Psoas muscle (tissue), 8 donors: ENCODE data around the gene KIF13A. TPM values are rescaled to one million over a fixed set of nuclear protein-coding genes. Genes with fewer than 3 reads are reported as not detected.

Experiments used
- ATAC-seq, 4 donors: fragments of 200-7000 bp; cut with Tn5 transposase; one replicate each; pipeline ENCODE4 v1.9.1; 2020; ENCODE audit warnings: moderate library complexity in 3 of 4, mild to moderate bottlenecking in 2 of 4
- DNase-seq, 2 donors: peaks; one replicate each; pipeline ENCODE4 v3.0.0-alpha.2; 2020
- H3K27ac ChIP-seq: fragments of 200-600 bp; one replicate; pipeline ENCODE4 v1.8.0; 2022
- H3K27me3 ChIP-seq, 3 donors: fragments of 200-600 bp in 1 of 3; one replicate each; pipeline versions ENCODE4 v1.6.1 to v1.8.0; 2013 to 2022; ENCODE audit warnings: low read length in 2 of 3, mild to moderate bottlenecking in 2 of 3, moderate library complexity in 1 of 3; ENCODE audit not compliant: insufficient read depth in 3 of 3
- H3K36me3 ChIP-seq, 2 donors: fragments of 200-600 bp in 1 of 2; one replicate each; pipeline versions ENCODE4 v1.6.1 to v1.8.0; 2013 to 2022; ENCODE audit warnings: low read depth in 1 of 2, mild to moderate bottlenecking in 1 of 2, moderate library complexity in 1 of 2; ENCODE audit not compliant: insufficient read depth in 1 of 2
- H3K4me1 ChIP-seq: fragments of 200-600 bp; one replicate; pipeline ENCODE4 v1.8.0; 2022
- H3K4me3 ChIP-seq: fragments of 200-600 bp; one replicate; pipeline ENCODE4 v1.8.0; 2022; ENCODE audit warnings: mild to moderate bottlenecking
- H3K9me3 ChIP-seq: fragments of 200-600 bp; one replicate; pipeline ENCODE4 v1.8.0; 2022
- CTCF ChIP-seq: fragments of 200-600 bp; IDR thresholded peaks from one replicate; pipeline ENCODE4 v1.8.0; 2022; ENCODE audit warnings: antibody characterized with exemption
- WGBS, 3 donors: extraction: QIAGEN DNeasy Blood & Tissue Kit; methylation state at CpG; one replicate each; pipeline versions ENCODE4 v1.1.6 to v1.1.7; 2013; 5-methylcytosine and 5-hydroxymethylcytosine counted together
- intact Hi-C, 2 donors: fragments of 100-400 bp; cut with DNase I; formaldehyde crosslinking; loops; one replicate each; pipeline versions ENCODE4 v1.11.0 to v1.14.2; 2022
- polyA plus RNA-seq, 3 donors: library from polyadenylated mRNA; stranded (reverse); fragments of 200-250 nt; gene quantifications; one replicate each; pipeline ENCODE4 v1.2.3, GENCODE V29; 2013
- total RNA-seq, 4 donors: library from RNA; stranded (reverse); fragmentation: NEBNext Ultra II Directional in 2 of 4; extraction: Animal tissue kit (Norgen Biotek cat#: 25700) in 2 of 4; gene quantifications; one replicate each; pipeline versions ENCODE4 v1.2.1 to v1.2.4, GENCODE V29; 2021 to 2023
- donor health status: healthy with polysubstance abuse.
- donor health status: DM: no; HTN: no; CAD: no; lungs with moderate emphysema.
- donor health status: Bipolar disorder and iron deficiency.
- donor health status: healthy.
- donor health status: DM: yes; HTN: yes; CAD: no.
- donor health status: DM: no; HTN: no; CAD: no.
- donor health status: DM: no; HTN: no; CAD: no.
- donor health status: DM: yes; HTN: yes; CAD: no.

The KIF13A gene
- total and polyA plus RNA-seq, 7 donors: 17.0 to 80.2 (median 70.4) TPM

GRCh38 chr6:17966451-17966850 lies 21.0 kb downstream of the KIF13A start:
- intact Hi-C loops: loop anchor here in 1 of 2 donors (5.0 kb wide), 1 partner anchor 34 kb away; no protein-coding TSS in a partner anchor
- H3K4me1 ChIP-seq: peaks cover 81% of the 10 kb centered on the region
- no peak for ATAC-seq
- TF ChIP-seq CTCF: no peak
- no peaks in the 10 kb centered on the region for H3K27me3 ChIP-seq
- DNase-seq: no peak
- no peaks in the 10 kb centered on the region for H3K36me3 ChIP-seq
- H3K27ac ChIP-seq: peak overlapping the region; percentile 56
- H3K4me3 ChIP-seq: no peak overlapping the region
- 91 to 95% (median 94%) methylated on average over 2 of the region's 2 CpGs for WGBS, 3 donors
- H3K9me3 ChIP-seq: no peaks in the 10 kb centered on the region

GRCh38 chr6:17965397-17965796 lies 22.0 kb downstream of the KIF13A start:
- H3K27ac ChIP-seq: peak overlapping the region; percentile 56
- intact Hi-C loops: loop anchor here in 1 of 2 donors (5.0 kb wide), 1 partner anchor 33 kb away; no protein-coding TSS in a partner anchor
- H3K27me3 ChIP-seq: no peaks in the 10 kb centered on the region
- H3K9me3 ChIP-seq: no peaks in the 10 kb centered on the region
- H3K4me1 ChIP-seq: peaks cover 78% of the 10 kb centered on the region
- DNase-seq: no peak
- no peak for ATAC-seq
- no peak for TF ChIP-seq CTCF
- H3K36me3 ChIP-seq: no peaks in the 10 kb centered on the region
- H3K4me3 ChIP-seq: no peak overlapping the region

GRCh38 chr6:17964633-17965032 lies 22.8 kb downstream of the KIF13A start:
- Histone ChIP-seq H3K36me3 (no peaks in the 10 kb centered on the region), H3K9me3 (no peaks in the 10 kb centered on the region), H3K4me1 (peaks cover 83% of the 10 kb centered on the region), H3K27me3 (no peaks in the 10 kb centered on the region), H3K27ac (peak overlapping the region; percentile 56), H3K4me3 (no peak overlapping the region)
- no peak for TF ChIP-seq CTCF
- ATAC-seq (no peak), DNase-seq (no peak)
- intact Hi-C loops: loop anchor here in 1 of 2 donors (5.0 kb wide), 1 partner anchor 32 kb away; no protein-coding TSS in a partner anchor
- WGBS, 3 donors: 76 to 90% (median 83%) methylated on average over 8 of the region's 8 CpGs

- Histone ChIP-seq H3K4me3 (no peak overlapping the region), H3K36me3 (no peaks in the 10 kb centered on the region), H3K27ac (peak overlapping the region; percentile 68), H3K27me3 (no peaks in the 10 kb centered on the region), H3K4me1 (peaks cover 90% of the 10 kb centered on the region), H3K9me3 (no peaks in the 10 kb centered on the region)
- intact Hi-C loops: no loop called here
- peak; percentile 66 to 71 for DNase-seq
- WGBS, 3 donors: 14 to 34% (median 15%) methylated on average over 6 of the region's 6 CpGs
- TF ChIP-seq CTCF: no peak
- ATAC-seq: peak; percentile 92 to 98 (median 96)
These were observed 24.9 kb downstream of the KIF13A start for GRCh38 chr6:17962436-17963031.

GRCh38 chr6:17959302-17959701 lies 28.1 kb downstream of the KIF13A start:
- Histone ChIP-seq H3K4me3 (no peak overlapping the region), H3K27ac (no peak overlapping the region), H3K27me3 (no peaks in the 10 kb centered on the region), H3K36me3 (no peaks in the 10 kb centered on the region), H3K4me1 (peaks cover 81% of the 10 kb centered on the region), H3K9me3 (no peaks in the 10 kb centered on the region)
- TF ChIP-seq CTCF: no peak
- intact Hi-C loops: no loop called here
- WGBS, 3 donors: 74 to 84% (median 81%) methylated on average over 1 of the region's 1 CpG
- no peak for DNase-seq
- ATAC-seq: no peak
